SJSA1 (cell line): ENCODE measurements around the gene PSG4. TPM values are rescaled to one million over a fixed set of nuclear protein-coding genes. Genes with fewer than 3 reads are reported as not detected.
A peak's percentile ranks its signal among the peaks of the same experiment; 100 is the strongest.
"Not testable (repeated sequence)": the region's sequence is repeated elsewhere in the genome, so short reads cannot be mapped to it uniquely, and the experiment has no call there.

Experiments used
- DNase-seq, 2 experiments: peaks; one replicate each; pipeline ENCODE4 v3.0.0-alpha.2; 2015 to 2020; ENCODE audit warnings: low spot score in 2 of 2, low read depth in 1 of 2
- H3K27ac ChIP-seq: fragments of 250-450 bp; sonication (Bioruptor Pico); 2 replicates; pipeline ENCODE4 v1.5.1; 2020; ENCODE audit warnings: mild to moderate bottlenecking, moderate library complexity
- H3K27me3 ChIP-seq: fragments of 250-450 bp; sonication (Bioruptor Pico); replicated peaks from 2 replicates; pipeline ENCODE4 v1.5.1; 2020; ENCODE audit warnings: mild to moderate bottlenecking, moderate library complexity
- H3K36me3 ChIP-seq: fragments of 250-450 bp; sonication (Bioruptor Pico); 2 replicates; pipeline ENCODE4 v1.5.1; 2020; ENCODE audit warnings: mild to moderate bottlenecking
- H3K4me1 ChIP-seq: fragments of 250-450 bp; sonication (Bioruptor Pico); replicated peaks from 2 replicates; pipeline ENCODE4 v1.6.1; 2021; ENCODE audit warnings: mild to moderate bottlenecking
- H3K4me3 ChIP-seq: fragments of 250-450 bp; sonication (Bioruptor Pico); 2 replicates; pipeline ENCODE4 v1.5.1; 2020; ENCODE audit warnings: mild to moderate bottlenecking
- H3K9me3 ChIP-seq: fragments of 250-450 bp; sonication (Bioruptor Pico); replicated peaks from 2 replicates; pipeline ENCODE4 v1.5.1; 2020; ENCODE audit warnings: mild to moderate bottlenecking
- total RNA-seq: library from RNA; depleted of rRNA; stranded (reverse); fragments of >200 nt; shearing (Covaris generic); gene quantifications from 2 replicates; pipeline ENCODE4 v1.2.3, GENCODE V29; 2014; rRNA removed

PSG4 gene
- total RNA-seq, 1 experiment from 2014 or later, result not detected

- not testable (repeated sequence) for H3K36me3 ChIP-seq, DNase-seq, H3K4me3 ChIP-seq, H3K27me3 ChIP-seq, H3K4me1 ChIP-seq, H3K9me3 ChIP-seq, H3K27ac ChIP-seq
Observed at GRCh38 chr19:43186311-43186935, 19.0 kb downstream of the PSG4 start, which contains the start of gene PSG5. Gene PSG5, minus strand, starts transcription at chr19:43186536. Its CDS starts 131 bp downstream, at chr19:43186405.

GRCh38 chr19:43181869-43182771 lies 23.3 kb downstream of the PSG4 start:
- not testable (repeated sequence) for H3K36me3 ChIP-seq, H3K9me3 ChIP-seq, H3K4me3 ChIP-seq, H3K27me3 ChIP-seq
- Histone ChIP-seq H3K4me1 (peaks cover 14% of the 10 kb centered on the region), H3K27ac (peak overlapping the region; percentile 92)
- peak; percentile 71 to 77 for DNase-seq

DNA sequence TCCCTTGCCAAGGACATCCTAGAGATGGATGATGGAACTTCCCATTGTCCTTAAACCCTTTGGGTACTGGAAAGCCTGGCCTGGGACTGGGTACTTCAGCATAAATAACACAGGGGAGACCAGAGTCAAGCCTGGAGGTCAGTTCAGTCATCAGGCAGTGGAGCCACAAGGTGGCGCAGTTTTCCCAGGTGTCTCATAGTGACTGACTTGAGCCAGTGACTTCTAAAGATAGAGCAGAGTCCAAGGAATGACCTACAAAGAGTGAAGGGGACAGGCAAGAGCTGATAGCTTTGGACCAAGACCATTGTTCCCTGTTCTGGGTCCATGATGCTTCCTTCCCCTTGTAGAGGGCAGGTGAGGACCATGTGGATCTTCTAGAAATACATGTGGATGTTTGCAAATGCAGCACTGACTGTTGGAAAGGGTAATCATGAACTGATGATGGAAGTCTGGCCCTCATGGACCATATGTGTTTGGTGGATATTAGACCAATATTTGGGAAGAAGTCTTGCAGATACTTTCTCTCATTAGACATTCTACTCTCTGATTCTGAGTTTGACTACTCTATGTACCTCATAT lies 25.8 kb downstream of the PSG4 start:
- not testable (repeated sequence) for DNase-seq, H3K4me3 ChIP-seq, H3K27me3 ChIP-seq, H3K27ac ChIP-seq, H3K9me3 ChIP-seq, H3K36me3 ChIP-seq
- peaks cover 14% of the 10 kb centered on the region for H3K4me1 ChIP-seq

DNA sequence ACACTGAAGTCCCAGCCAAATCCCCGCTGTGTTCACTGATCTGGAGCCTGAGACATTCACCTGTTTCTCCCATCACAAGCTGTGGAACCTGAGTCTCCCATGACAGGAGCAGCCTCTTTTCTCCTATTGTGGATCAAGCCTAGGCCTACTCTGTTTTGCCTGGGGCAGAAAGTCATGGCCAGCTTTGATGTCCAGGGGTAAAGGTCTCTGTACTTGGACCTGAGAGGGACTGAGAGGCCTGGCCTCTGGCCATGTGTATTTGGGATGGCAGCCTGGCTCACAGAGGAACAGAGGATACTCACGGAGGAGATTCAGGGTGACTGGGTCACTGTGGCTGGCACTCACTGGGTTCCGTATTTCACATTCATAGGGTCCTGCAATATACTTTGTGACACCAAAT lies 26.9 kb downstream of the PSG4 start:
- not testable (repeated sequence) for H3K27ac ChIP-seq, H3K27me3 ChIP-seq, DNase-seq, H3K36me3 ChIP-seq, H3K9me3 ChIP-seq, H3K4me3 ChIP-seq
- peaks cover 14% of the 10 kb centered on the region for H3K4me1 ChIP-seq

- not testable (repeated sequence) for H3K27ac ChIP-seq, DNase-seq, H3K27me3 ChIP-seq, H3K9me3 ChIP-seq, H3K36me3 ChIP-seq, H3K4me3 ChIP-seq
- H3K4me1 ChIP-seq, result peaks cover 11% of the 10 kb centered on the region
Observed at GRCh38 chr19:43165906-43166305, 39.5 kb downstream of the PSG4 start.

- peaks cover 11% of the 10 kb centered on the region for H3K4me1 ChIP-seq
- not testable (repeated sequence) for DNase-seq, H3K27ac ChIP-seq, H3K36me3 ChIP-seq, H3K4me3 ChIP-seq, H3K27me3 ChIP-seq, H3K9me3 ChIP-seq
Observed at GRCh38 chr19:43163135-43163534, 42.3 kb downstream of the PSG4 start.

DNA sequence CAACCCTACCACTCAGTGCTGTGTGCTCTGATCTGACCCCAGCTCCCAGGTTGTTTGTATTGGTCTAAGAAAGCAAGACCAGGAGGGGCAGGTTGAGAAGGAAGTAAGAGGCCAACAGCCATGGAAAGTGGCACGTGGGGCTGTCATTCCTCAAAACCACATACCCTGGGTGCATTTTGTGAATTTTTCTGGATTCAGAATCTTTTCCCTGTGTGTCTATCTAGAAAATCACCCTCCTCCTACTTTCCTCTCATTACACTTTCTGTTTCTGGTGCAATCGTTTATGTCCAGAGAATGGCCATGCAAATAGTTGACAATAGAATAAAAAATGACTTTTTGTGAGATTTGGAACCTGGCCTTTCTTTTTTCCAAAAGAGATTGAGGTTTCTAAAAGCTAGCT lies 43.2 kb downstream of the PSG4 start:
- DNase-seq, H3K27ac ChIP-seq, H3K9me3 ChIP-seq, H3K4me3 ChIP-seq, H3K36me3 ChIP-seq, H3K27me3 ChIP-seq: not testable (repeated sequence)
- peaks cover 11% of the 10 kb centered on the region for H3K4me1 ChIP-seq

- Histone ChIP-seq H3K36me3 (no peaks in the 10 kb centered on the region), H3K27me3 (no peaks in the 10 kb centered on the region), H3K9me3 (no peaks in the 10 kb centered on the region), H3K4me1 (peaks cover 18% of the 10 kb centered on the region), H3K27ac (no peak overlapping the region), H3K4me3 (no peak overlapping the region)
- DNase-seq, result no peak
Observed at GRCh38 chr19:43152214-43152613, 53.2 kb downstream of the PSG4 start.

GRCh38 chr19:43149788-43150187 lies 55.6 kb downstream of the PSG4 start:
- not testable (repeated sequence) for H3K36me3 ChIP-seq, H3K4me3 ChIP-seq, H3K9me3 ChIP-seq, H3K27me3 ChIP-seq, H3K27ac ChIP-seq
- DNase-seq, result peak; percentile 54 to 61
- peaks cover 18% of the 10 kb centered on the region for H3K4me1 ChIP-seq

DNA sequence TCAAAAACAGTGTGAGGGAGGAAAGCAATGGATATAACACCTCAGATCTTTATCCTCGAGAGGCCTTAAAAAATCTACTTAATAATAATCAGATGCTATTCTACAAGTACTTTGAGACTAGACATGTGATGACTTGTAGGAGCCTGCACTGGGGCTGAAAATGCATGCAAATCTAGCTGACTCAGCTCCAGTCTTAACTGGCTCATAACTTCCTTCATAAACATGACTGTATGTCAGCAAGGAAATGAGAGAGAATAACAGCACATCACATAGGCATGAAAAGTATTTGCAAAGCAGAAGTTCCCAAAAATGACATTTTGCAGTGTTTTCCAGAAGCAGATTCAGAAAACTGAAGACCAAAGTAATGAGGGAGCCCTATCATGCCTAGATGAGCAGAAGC lies 57.2 kb downstream of the PSG4 start:
- H3K4me1 ChIP-seq, result peaks cover 18% of the 10 kb centered on the region
- H3K36me3 ChIP-seq, result no peaks in the 10 kb centered on the region
- H3K27me3 ChIP-seq, result no peaks in the 10 kb centered on the region
- DNase-seq, result peak in 1 of 2 experiments; percentile 61
- no peaks in the 10 kb centered on the region for H3K9me3 ChIP-seq
- H3K27ac ChIP-seq, result peak overlapping the region; percentile 86
- no peak overlapping the region for H3K4me3 ChIP-seq

Other genes with a start within 250 kb of the PSG4 start
- not detected in 2 replicates for gene PSG11, start 179.2 kb downstream of the PSG4 start, total RNA-seq
- not detected in 2 replicates for gene PSG2, start 122.9 kb downstream of the PSG4 start, total RNA-seq
- gene PSG5, start 19.1 kb downstream of the PSG4 start, total RNA-seq, result 0.82 TPM in 1 of 2 replicates, not detected in the other
- gene PSG9, start 63.9 kb upstream of the PSG4 start, total RNA-seq, result 0.13 TPM in 1 of 2 replicates, not detected in the other
- 0.05 TPM in 1 of 2 replicates, not detected in the other for gene CD177, start 148.0 kb upstream of the PSG4 start, total RNA-seq
- not detected in 2 replicates for gene TEX101, start 209.3 kb upstream of the PSG4 start, total RNA-seq